K562 (cell line): ENCODE measurements around the gene DIP2C.

Source experiments
- FOSL1 ChIP-seq: fragments of 200-800 bp; sonication (Bioruptor generic); conservative IDR thresholded peaks from 2 replicates; pipeline ENCODE4 v1.6.1; 2016; ENCODE audit warnings: missing genetic modification characterization, missing compliant biosample characterization
- SMARCA4 ChIP-seq: fragments of 450-650 bp; IDR thresholded peaks from 2 replicates; pipeline ENCODE4 v1.6.1; 2016
- ZBTB7A ChIP-seq: IDR thresholded peaks from 2 replicates; pipeline ENCODE4 v1.6.1; 2011; ENCODE audit warnings: low read depth, mild to moderate bottlenecking, low read length, moderate library complexity, borderline replicate concordance; ENCODE audit not compliant: control insufficient read depth
- TF ChIP-seq, protein P1 (sequence below), 3 experiments: IDR thresholded peaks in 2 of 3; conservative IDR thresholded peaks in 1 of 3; 2 replicates each; pipeline ENCODE4 v1.5.1; 2011 to 2012; ENCODE audit warnings: low read length in 3 of 3, mild to moderate bottlenecking in 3 of 3, control low read depth in 2 of 3, improper control_type of control experiment in 1 of 3, inconsistent platforms in 1 of 3, low read depth in 1 of 3, mixed read lengths in 1 of 3, moderate library complexity in 1 of 3; ENCODE audit not compliant: insufficient read depth in 2 of 3
- TF ChIP-seq, protein P2 (sequence below): fragments of 250-450 bp; sonication (Bioruptor Pico); IDR thresholded peaks from 2 replicates; pipeline ENCODE4 v1.5.0; 2020; ENCODE audit warnings: mild to moderate bottlenecking

DNA sequence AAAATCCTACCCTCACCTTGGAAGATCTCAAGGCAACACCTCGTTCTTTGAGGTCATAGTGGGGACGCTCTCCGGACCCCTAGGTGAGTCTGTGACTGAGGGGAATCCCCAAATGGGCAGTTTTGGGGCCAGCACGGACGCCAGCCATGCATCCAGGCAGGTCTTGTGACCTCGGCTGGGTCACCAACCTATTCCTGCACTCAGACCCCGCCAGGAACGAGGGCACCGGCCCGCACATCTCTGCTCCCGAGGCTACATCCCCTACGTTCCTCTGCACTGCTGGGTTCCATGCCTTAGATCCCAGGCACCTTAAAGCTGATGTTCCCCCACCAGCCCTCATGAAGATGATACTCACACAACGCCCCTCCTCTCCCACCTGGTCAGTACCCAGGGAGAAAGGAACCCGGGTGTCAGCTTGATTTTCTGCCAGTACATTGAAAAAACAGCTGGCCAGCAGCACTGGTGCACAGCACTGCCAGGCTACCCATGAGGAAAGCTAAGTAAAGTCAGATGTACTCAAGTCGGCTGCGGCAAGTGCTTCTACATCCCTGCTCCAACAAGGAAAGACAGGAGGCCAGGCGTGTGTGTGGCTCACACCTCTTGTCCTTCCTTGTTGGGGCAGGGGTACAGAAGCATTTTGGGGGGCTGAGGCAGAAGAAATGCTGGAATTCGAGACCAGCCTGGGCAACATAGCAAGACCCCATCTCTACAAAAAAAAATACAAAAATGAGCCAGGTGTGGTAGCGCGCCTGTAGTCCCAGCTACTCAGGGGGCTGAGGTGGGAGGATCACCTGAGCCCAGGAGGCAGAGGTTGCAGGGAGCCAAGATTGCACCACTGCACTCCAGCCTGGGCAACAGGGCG is 48.1 kb downstream of the DIP2C start:
- TF ChIP-seq SMARCA4 (no peak), ZBTB7A (no peak), FOSL1 (tag) (no peak)
- TF ChIP-seq, protein P1, sequence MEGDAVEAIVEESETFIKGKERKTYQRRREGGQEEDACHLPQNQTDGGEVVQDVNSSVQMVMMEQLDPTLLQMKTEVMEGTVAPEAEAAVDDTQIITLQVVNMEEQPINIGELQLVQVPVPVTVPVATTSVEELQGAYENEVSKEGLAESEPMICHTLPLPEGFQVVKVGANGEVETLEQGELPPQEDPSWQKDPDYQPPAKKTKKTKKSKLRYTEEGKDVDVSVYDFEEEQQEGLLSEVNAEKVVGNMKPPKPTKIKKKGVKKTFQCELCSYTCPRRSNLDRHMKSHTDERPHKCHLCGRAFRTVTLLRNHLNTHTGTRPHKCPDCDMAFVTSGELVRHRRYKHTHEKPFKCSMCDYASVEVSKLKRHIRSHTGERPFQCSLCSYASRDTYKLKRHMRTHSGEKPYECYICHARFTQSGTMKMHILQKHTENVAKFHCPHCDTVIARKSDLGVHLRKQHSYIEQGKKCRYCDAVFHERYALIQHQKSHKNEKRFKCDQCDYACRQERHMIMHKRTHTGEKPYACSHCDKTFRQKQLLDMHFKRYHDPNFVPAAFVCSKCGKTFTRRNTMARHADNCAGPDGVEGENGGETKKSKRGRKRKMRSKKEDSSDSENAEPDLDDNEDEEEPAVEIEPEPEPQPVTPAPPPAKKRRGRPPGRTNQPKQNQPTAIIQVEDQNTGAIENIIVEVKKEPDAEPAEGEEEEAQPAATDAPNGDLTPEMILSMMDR (IDR thresholded peaks at IDR 0.05 in 2 of 3, conservative IDR thresholded peaks at IDR 0.05 in 1 of 3; ENCODE audit: insufficient read depth in 2 of 3, low read depth in 1 of 3, low read length in 3 of 3) = no peak
- TF ChIP-seq, protein P2, sequence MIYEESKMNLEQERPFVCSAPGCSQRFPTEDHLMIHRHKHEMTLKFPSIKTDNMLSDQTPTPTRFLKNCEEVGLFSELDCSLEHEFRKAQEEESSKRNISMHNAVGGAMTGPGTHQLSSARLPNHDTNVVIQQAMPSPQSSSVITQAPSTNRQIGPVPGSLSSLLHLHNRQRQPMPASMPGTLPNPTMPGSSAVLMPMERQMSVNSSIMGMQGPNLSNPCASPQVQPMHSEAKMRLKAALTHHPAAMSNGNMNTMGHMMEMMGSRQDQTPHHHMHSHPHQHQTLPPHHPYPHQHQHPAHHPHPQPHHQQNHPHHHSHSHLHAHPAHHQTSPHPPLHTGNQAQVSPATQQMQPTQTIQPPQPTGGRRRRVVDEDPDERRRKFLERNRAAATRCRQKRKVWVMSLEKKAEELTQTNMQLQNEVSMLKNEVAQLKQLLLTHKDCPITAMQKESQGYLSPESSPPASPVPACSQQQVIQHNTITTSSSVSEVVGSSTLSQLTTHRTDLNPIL = no peak
